Naive B cell (primary cell): Measurements from ENCODE around the gene MED26. TPM values are rescaled to one million over a fixed set of nuclear protein-coding genes. Genes with fewer than 3 reads are reported as not detected.
"Not testable (repeated sequence)": the region's sequence is repeated elsewhere in the genome, so short reads cannot be mapped to it uniquely, and the experiment has no call there.

ENCODE experiments used
- ATAC-seq, 2 donors: fragments of 150-1000 bp; cut with Tn5 transposase; 2 replicates each; pipeline ENCODE4 v1.10.0; 2021; ENCODE audit warnings: low read depth in 2 of 2, mild to moderate bottlenecking in 2 of 2, moderate library complexity in 2 of 2
- DNase-seq: peaks from one replicate; pipeline ENCODE4 v3.0.0; 2022
- H3K27ac Mint-ChIP-seq, 6 donors: one replicate each; pipeline ENCODE4 v1.8.0; 2020 to 2022; ENCODE audit warnings: mild to moderate bottlenecking in 6 of 6, mixed read lengths in 6 of 6, moderate library complexity in 5 of 6, inconsistent platforms in 2 of 6
- H3K27me3 Mint-ChIP-seq, 3 donors: one replicate each; pipeline ENCODE4 v1.8.0; 2021 to 2022; ENCODE audit warnings: mixed read lengths in 3 of 3, mild to moderate bottlenecking in 1 of 3
- H3K36me3 Mint-ChIP-seq, 2 donors: one replicate each; pipeline ENCODE4 v1.8.0; 2020 to 2022; ENCODE audit warnings: mixed read lengths in 2 of 2, inconsistent platforms in 1 of 2, mild to moderate bottlenecking in 1 of 2
- H3K4me1 Mint-ChIP-seq, 3 donors: one replicate each; pipeline ENCODE4 v1.8.0; 2020 to 2022; ENCODE audit warnings: mixed read lengths in 3 of 3, inconsistent platforms in 1 of 3, mild to moderate bottlenecking in 1 of 3, moderate library complexity in 1 of 3
- H3K4me3 Mint-ChIP-seq, 8 donors: one replicate each; pipeline ENCODE4 v1.8.0; 2020 to 2022; ENCODE audit warnings: mild to moderate bottlenecking in 8 of 8, mixed read lengths in 8 of 8, moderate library complexity in 8 of 8, inconsistent platforms in 2 of 8
- H3K9me3 Mint-ChIP-seq, 7 donors: one replicate each; pipeline ENCODE4 v1.8.0; 2020 to 2022; ENCODE audit warnings: mixed read lengths in 7 of 7, mild to moderate bottlenecking in 5 of 7, inconsistent platforms in 2 of 7, moderate library complexity in 1 of 7
- polyA plus RNA-seq, 6 donors: library from polyadenylated mRNA; unstranded; fragments of 300-500 nt; fragmentation: Illumina TruSeq; gene quantifications; one replicate each; pipeline ENCODE4 v1.2.3, GENCODE V29; 2021; ENCODE audit warnings: low read depth in 6 of 6

Gene MED26
- polyA plus RNA-seq, 6 donors from 2014 or later = 2.0 to 10.9 (median 5.4) TPM

- ATAC-seq = no peak
- Mint-ChIP-seq H3K4me1 (peaks cover 36 to 58% (median 53%) of the 10 kb centered on the region in 3 donors), H3K27me3 (no peaks in the 10 kb centered on the region)
Observed at GRCh38 chr19:16571283-16571682, 56.7 kb downstream of the MED26 start.

GRCh38 chr19:16569609-16570320, 58.2 kb downstream of the MED26 start:
- DNase-seq (no peak), ATAC-seq (no peak)
- Mint-ChIP-seq H3K9me3 (peaks cover 0 to 4% (median 0%) of the 10 kb centered on the region in 7 donors), H3K4me3 (peak overlapping the region in 5 of 8 donors; percentile 48 to 100 (median 57)), H3K27ac (no peak overlapping the region), H3K27me3 (no peaks in the 10 kb centered on the region), H3K36me3 (peaks cover 7 to 10% of the 10 kb centered on the region in 2 donors), H3K4me1 (peaks cover 31 to 58% (median 42%) of the 10 kb centered on the region in 3 donors)

More at GRCh38 chr19:16571283-16571682, 56.7 kb downstream of the MED26 start:
- H3K4me3 Mint-ChIP-seq = peak overlapping the region; percentile 70 to 100 (median 86)
- DNase-seq = no peak
- peaks cover 6 to 14% of the 10 kb centered on the region in 2 donors for H3K36me3 Mint-ChIP-seq
- peaks cover 0 to 2% (median 0%) of the 10 kb centered on the region in 7 donors for H3K9me3 Mint-ChIP-seq
- H3K27ac Mint-ChIP-seq = peak overlapping the region in 5 of 6 donors; percentile 27 to 91 (median 69)

GRCh38 chr19:16566702-16567101, 61.3 kb downstream of the MED26 start:
- H3K4me3 Mint-ChIP-seq = peak overlapping the region in 3 of 8 donors; percentile 45 to 84 (median 75)
- peaks cover 12 to 17% of the 10 kb centered on the region in 2 donors for H3K36me3 Mint-ChIP-seq
- ATAC-seq = no peak
- peaks cover 0 to 4% (median 0%) of the 10 kb centered on the region in 7 donors for H3K9me3 Mint-ChIP-seq
- H3K27ac Mint-ChIP-seq = peak overlapping the region in 4 of 6 donors; percentile 88 to 99 (median 96)
- DNase-seq = no peak
- no peaks in the 10 kb centered on the region for H3K27me3 Mint-ChIP-seq
- peaks cover 12 to 34% (median 17%) of the 10 kb centered on the region in 3 donors for H3K4me1 Mint-ChIP-seq

- Mint-ChIP-seq H3K36me3 (peaks cover 12 to 17% of the 10 kb centered on the region in 2 donors), H3K27ac (peak overlapping the region; percentile 67 to 99 (median 92)), H3K27me3 (no peaks in the 10 kb centered on the region), H3K4me3 (peak overlapping the region in 6 of 8 donors; percentile 25 to 84 (median 54)), H3K9me3 (peaks cover 0 to 4% (median 0%) of the 10 kb centered on the region in 7 donors), H3K4me1 (peaks cover 8 to 29% (median 12%) of the 10 kb centered on the region in 3 donors)
- ATAC-seq (peak; percentile 97 to 98), DNase-seq (peak; percentile 56)
Observed at GRCh38 chr19:16566161-16566560, 61.8 kb downstream of the MED26 start.

- H3K4me1 Mint-ChIP-seq = peaks cover 8 to 18% (median 10%) of the 10 kb centered on the region in 3 donors
- H3K36me3 Mint-ChIP-seq = peaks cover 16 to 24% of the 10 kb centered on the region in 2 donors
Observed at GRCh38 chr19:16564842-16565241, 63.2 kb downstream of the MED26 start.

GRCh38 chr19:16562608-16563025, 65.4 kb downstream of the MED26 start:
- Mint-ChIP-seq H3K27me3 (no peaks in the 10 kb centered on the region), H3K4me3 (no peak overlapping the region), H3K9me3 (peaks cover 0 to 4% (median 0%) of the 10 kb centered on the region in 7 donors), H3K36me3 (peaks cover 16 to 24% of the 10 kb centered on the region in 2 donors), H3K4me1 (peaks cover 6 to 14% (median 8%) of the 10 kb centered on the region in 3 donors), H3K27ac (no peak overlapping the region)
- ATAC-seq (no peak), DNase-seq (no peak)

More at GRCh38 chr19:16564842-16565241, 63.2 kb downstream of the MED26 start:
- no peak for DNase-seq
- no peak for ATAC-seq
- peak overlapping the region in 1 of 8 donors; percentile 37 for H3K4me3 Mint-ChIP-seq
- peak overlapping the region in 4 of 6 donors; percentile 44 to 85 (median 56) for H3K27ac Mint-ChIP-seq
- peaks cover 0 to 4% (median 0%) of the 10 kb centered on the region in 7 donors for H3K9me3 Mint-ChIP-seq
- no peaks in the 10 kb centered on the region for H3K27me3 Mint-ChIP-seq

GRCh38 chr19:16561382-16561781, 66.6 kb downstream of the MED26 start:
- Mint-ChIP-seq H3K36me3 (peaks cover 11 to 19% of the 10 kb centered on the region in 2 donors), H3K27ac (peak overlapping the region in 4 of 6 donors; percentile 69 to 78 (median 74))

GRCh38 chr19:16559780-16560276, 68.2 kb downstream of the MED26 start:
- peaks cover 9 to 15% of the 10 kb centered on the region in 2 donors for H3K36me3 Mint-ChIP-seq
- peak overlapping the region in 1 of 6 donors; percentile 81 for H3K27ac Mint-ChIP-seq
- H3K4me1 Mint-ChIP-seq = peaks cover 0 to 7% (median under 1%) of the 10 kb centered on the region in 3 donors
- no peak for ATAC-seq
- no peak overlapping the region for H3K4me3 Mint-ChIP-seq
- no peak for DNase-seq
- H3K9me3 Mint-ChIP-seq = no peaks in the 10 kb centered on the region
- no peaks in the 10 kb centered on the region for H3K27me3 Mint-ChIP-seq

More at GRCh38 chr19:16561382-16561781, 66.6 kb downstream of the MED26 start:
- Mint-ChIP-seq H3K9me3 (peaks cover 0 to 3% (median 0%) of the 10 kb centered on the region in 7 donors), H3K27me3 (no peaks in the 10 kb centered on the region), H3K4me3 (no peak overlapping the region), H3K4me1 (peaks cover 3 to 11% (median 4%) of the 10 kb centered on the region in 3 donors)
- ATAC-seq (no peak), DNase-seq (no peak)

- Mint-ChIP-seq H3K4me1 (peaks cover 0 to 7% (median 0%) of the 10 kb centered on the region in 3 donors), H3K9me3 (no peaks in the 10 kb centered on the region), H3K4me3 (no peak overlapping the region), H3K27ac (peak overlapping the region in 1 of 6 donors; percentile 86), H3K27me3 (no peaks in the 10 kb centered on the region), H3K36me3 (peaks cover 0 to 13% of the 10 kb centered on the region in 2 donors)
- no peak for ATAC-seq
- DNase-seq = no peak
Observed at GRCh38 chr19:16554776-16555175, 73.2 kb downstream of the MED26 start.

GRCh38 chr19:16551902-16552301, 76.1 kb downstream of the MED26 start:
- DNase-seq, H3K27ac Mint-ChIP-seq, H3K4me3 Mint-ChIP-seq, ATAC-seq, H3K4me1 Mint-ChIP-seq, H3K9me3 Mint-ChIP-seq, H3K27me3 Mint-ChIP-seq: not testable (repeated sequence)
- H3K36me3 Mint-ChIP-seq = peaks cover 0 to 13% of the 10 kb centered on the region in 2 donors

GRCh38 chr19:16548956-16549355, 79.0 kb downstream of the MED26 start:
- Mint-ChIP-seq H3K27me3 (no peaks in the 10 kb centered on the region), H3K27ac (peak overlapping the region in 1 of 6 donors; percentile 5), H3K4me1 (peaks cover 8 to 12% (median 11%) of the 10 kb centered on the region in 3 donors), H3K4me3 (no peak overlapping the region), H3K9me3 (no peaks in the 10 kb centered on the region), H3K36me3 (peaks cover 0 to 13% of the 10 kb centered on the region in 2 donors)
- DNase-seq (no peak), ATAC-seq (no peak)

- Mint-ChIP-seq H3K4me1 (peaks cover 26 to 39% (median 32%) of the 10 kb centered on the region in 3 donors), H3K4me3 (peak overlapping the region in 7 of 8 donors; percentile 5 to 92 (median 61)), H3K9me3 (no peaks in the 10 kb centered on the region), H3K36me3 (no peaks in the 10 kb centered on the region), H3K27me3 (no peaks in the 10 kb centered on the region), H3K27ac (peak overlapping the region in 4 of 6 donors; percentile 59 to 91 (median 77))
- peak; percentile 26 to 43 for ATAC-seq
- DNase-seq = peak; percentile 18
Observed at GRCh38 chr19:16544473-16545231, 83.4 kb downstream of the MED26 start.

- H3K9me3 Mint-ChIP-seq, H3K36me3 Mint-ChIP-seq, ATAC-seq, H3K27me3 Mint-ChIP-seq, DNase-seq: not testable (repeated sequence)
- Mint-ChIP-seq H3K4me1 (peaks cover 31 to 45% (median 40%) of the 10 kb centered on the region in 3 donors), H3K27ac (peak overlapping the region in 3 of 6 donors; percentile 87 to 96 (median 90)), H3K4me3 (peak overlapping the region; percentile 35 to 95 (median 92))
Observed at GRCh38 chr19:16543734-16544133, 84.3 kb downstream of the MED26 start.
